Erythroblast (primary cell): Measurements from ENCODE around the gene C7orf25.

Source experiments
- GATA1 ChIP-seq: IDR thresholded peaks from 2 replicates; pipeline ENCODE4 v1.6.1; 2011; ENCODE audit warnings: low read depth, mild to moderate bottlenecking, control low read depth, low read length, moderate library complexity
- POLR2A ChIP-seq: IDR thresholded peaks from 2 replicates; pipeline ENCODE4 v1.6.1; 2011; ENCODE audit warnings: mild to moderate bottlenecking, low read length

DNA sequence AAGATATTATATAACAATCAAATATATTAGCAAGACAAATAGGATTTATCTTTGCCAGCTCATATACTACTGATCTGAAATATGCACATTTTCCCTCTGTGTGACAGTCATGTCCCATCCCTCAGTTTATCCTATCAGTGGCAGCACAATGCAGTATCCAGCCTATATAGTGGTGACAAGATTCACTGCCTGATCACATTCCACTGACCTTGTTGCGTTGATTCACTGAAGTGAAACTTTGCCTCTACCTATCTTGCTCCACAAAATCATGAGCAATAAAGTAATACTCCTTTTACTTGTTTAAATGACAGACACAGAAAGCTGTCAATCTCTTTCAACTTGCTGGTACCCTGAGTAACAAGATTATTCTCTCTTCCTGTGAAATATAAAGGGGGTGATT, 13.8 kb upstream of the C7orf25 start:
- no peak for TF ChIP-seq POLR2A
- no peak for TF ChIP-seq GATA1
